ENCODE measurements around the gene NEAT1. TPM values are rescaled to one million over a fixed set of nuclear protein-coding genes. Genes with fewer than 3 reads are reported as not detected.

Gene NEAT1
- total RNA-seq, 1 donor from 2014 or later: 269 TPM

DNA sequence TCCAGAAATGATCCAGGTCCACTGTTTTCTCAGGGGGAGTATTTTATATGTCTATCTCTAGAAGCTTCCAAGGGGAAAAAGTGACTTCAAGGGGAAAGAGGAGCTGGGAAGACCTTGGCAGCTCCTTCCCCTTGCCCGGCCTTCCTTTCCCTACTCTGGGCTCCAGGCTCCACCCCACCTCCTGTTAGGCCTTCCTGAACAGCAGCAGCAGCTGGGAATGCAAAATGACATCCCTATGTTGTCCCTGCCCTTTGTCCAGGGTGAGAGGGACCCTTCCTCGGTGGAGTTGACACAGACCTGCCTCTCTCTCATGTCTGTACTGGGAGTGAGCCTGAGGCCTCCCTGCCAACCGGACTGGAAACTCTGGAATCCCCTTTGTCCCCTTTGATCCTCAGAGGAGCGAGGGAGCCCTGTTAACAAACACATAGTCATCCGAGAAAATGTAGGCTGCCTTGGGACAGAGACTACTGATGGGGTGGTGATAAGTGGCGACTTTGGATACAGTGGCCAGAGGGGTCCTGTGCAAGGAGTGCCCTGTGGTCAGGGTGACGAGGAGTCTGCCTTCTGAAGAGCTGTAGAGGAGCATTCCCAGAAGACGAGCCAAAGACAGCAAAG lies 67.2 kb downstream of the NEAT1 start:
- Mint-ChIP-seq H3K27me3 (ENCODE audit: low read depth) (no peaks in the 10 kb centered on the region), H3K4me1 (peaks cover 87% of the 10 kb centered on the region), H3K9me3 (no peaks in the 10 kb centered on the region), H3K27ac (peak overlapping the region; percentile 100), H3K4me3 (peak overlapping the region; percentile 26), H3K36me3 (no peaks in the 10 kb centered on the region)
- DNase-seq (ENCODE audit: low spot score in 2 of 2, unreplicated experiment in 2 of 2): no peak
- TF ChIP-seq, protein P1, sequence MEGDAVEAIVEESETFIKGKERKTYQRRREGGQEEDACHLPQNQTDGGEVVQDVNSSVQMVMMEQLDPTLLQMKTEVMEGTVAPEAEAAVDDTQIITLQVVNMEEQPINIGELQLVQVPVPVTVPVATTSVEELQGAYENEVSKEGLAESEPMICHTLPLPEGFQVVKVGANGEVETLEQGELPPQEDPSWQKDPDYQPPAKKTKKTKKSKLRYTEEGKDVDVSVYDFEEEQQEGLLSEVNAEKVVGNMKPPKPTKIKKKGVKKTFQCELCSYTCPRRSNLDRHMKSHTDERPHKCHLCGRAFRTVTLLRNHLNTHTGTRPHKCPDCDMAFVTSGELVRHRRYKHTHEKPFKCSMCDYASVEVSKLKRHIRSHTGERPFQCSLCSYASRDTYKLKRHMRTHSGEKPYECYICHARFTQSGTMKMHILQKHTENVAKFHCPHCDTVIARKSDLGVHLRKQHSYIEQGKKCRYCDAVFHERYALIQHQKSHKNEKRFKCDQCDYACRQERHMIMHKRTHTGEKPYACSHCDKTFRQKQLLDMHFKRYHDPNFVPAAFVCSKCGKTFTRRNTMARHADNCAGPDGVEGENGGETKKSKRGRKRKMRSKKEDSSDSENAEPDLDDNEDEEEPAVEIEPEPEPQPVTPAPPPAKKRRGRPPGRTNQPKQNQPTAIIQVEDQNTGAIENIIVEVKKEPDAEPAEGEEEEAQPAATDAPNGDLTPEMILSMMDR (IDR thresholded peaks at IDR 0.05; ENCODE audit: unreplicated experiment): no peak

- H3K36me3 Mint-ChIP-seq: no peaks in the 10 kb centered on the region
- H3K4me3 Mint-ChIP-seq: no peak overlapping the region
- peaks cover 84% of the 10 kb centered on the region for H3K4me1 Mint-ChIP-seq
- peak overlapping the region; percentile 100 for H3K27ac Mint-ChIP-seq
- TF ChIP-seq, protein P1 (IDR thresholded peaks at IDR 0.05; ENCODE audit: unreplicated experiment): no peak
- H3K27me3 Mint-ChIP-seq (ENCODE audit: low read depth): no peaks in the 10 kb centered on the region
- no peaks in the 10 kb centered on the region for H3K9me3 Mint-ChIP-seq
- DNase-seq (ENCODE audit: low spot score in 2 of 2, unreplicated experiment in 2 of 2): no peak
Observed at GRCh38 chr11:65491163-65491465, 68.5 kb downstream of the NEAT1 start.

DNA sequence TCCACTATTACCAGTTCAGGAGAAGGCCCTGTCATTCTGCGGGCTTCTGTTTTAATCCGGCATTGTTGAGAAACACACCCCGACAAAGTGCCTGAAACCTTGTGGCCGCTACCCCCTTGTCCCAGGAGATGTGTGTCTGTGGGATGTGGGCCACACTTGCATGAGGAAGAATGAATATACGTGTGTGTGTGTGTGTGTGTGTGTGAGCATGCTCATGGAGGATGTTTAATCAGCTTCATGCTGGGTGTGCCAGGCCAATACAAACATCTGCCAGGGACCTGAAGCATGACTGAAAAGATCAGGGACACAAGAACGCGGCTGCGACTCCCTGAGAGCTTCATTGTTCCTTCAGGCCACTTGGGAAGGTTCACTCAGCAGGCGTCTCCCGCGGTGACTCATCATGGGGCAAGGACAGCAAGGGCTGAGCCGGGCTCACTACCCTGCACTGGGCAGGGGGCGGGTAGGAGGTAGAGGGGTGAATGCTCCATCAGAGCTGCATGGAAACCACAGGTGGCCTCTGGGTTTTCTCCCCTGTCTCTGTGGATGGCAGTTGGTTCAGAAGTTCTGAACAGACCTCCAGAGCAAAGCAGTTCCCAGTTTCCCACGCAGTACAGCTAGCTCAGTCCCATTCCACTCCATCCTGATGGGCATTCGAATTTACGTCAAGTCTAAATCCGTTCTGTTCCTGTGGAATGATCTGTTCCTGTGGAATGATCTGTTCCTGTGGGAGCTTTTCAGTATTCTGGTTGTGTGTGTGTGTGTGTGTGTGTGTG lies 69.2 kb downstream of the NEAT1 start:
- no peaks in the 10 kb centered on the region for H3K9me3 Mint-ChIP-seq
- TF ChIP-seq, protein P1 (IDR thresholded peaks at IDR 0.05; ENCODE audit: unreplicated experiment): no peak
- H3K27me3 Mint-ChIP-seq (ENCODE audit: low read depth): no peaks in the 10 kb centered on the region
- no peak overlapping the region for H3K4me3 Mint-ChIP-seq
- DNase-seq (ENCODE audit: low spot score in 2 of 2, unreplicated experiment in 2 of 2): no peak
- H3K27ac Mint-ChIP-seq: peak overlapping the region; percentile 100
- no peaks in the 10 kb centered on the region for H3K36me3 Mint-ChIP-seq
- H3K4me1 Mint-ChIP-seq: peaks cover 89% of the 10 kb centered on the region

GRCh38 chr11:65492387-65492636 lies 69.7 kb downstream of the NEAT1 start:
- TF ChIP-seq, protein P1 (IDR thresholded peaks at IDR 0.05; ENCODE audit: unreplicated experiment): no peak
- Mint-ChIP-seq H3K27me3 (ENCODE audit: low read depth) (no peaks in the 10 kb centered on the region), H3K36me3 (no peaks in the 10 kb centered on the region), H3K4me1 (peaks cover 89% of the 10 kb centered on the region), H3K9me3 (no peaks in the 10 kb centered on the region), H3K4me3 (no peak overlapping the region), H3K27ac (peak overlapping the region; percentile 100)
- no peak for DNase-seq (ENCODE audit: low spot score in 2 of 2, unreplicated experiment in 2 of 2)

GRCh38 chr11:65492637-65493366 lies 70.2 kb downstream of the NEAT1 start:
- no peak overlapping the region for H3K4me3 Mint-ChIP-seq
- peak overlapping the region; percentile 100 for H3K27ac Mint-ChIP-seq
- DNase-seq (ENCODE audit: low spot score in 2 of 2, unreplicated experiment in 2 of 2): no peak

More at GRCh38 chr11:65492637-65493366, 70.2 kb downstream of the NEAT1 start:
- H3K36me3 Mint-ChIP-seq: no peaks in the 10 kb centered on the region
- no peaks in the 10 kb centered on the region for H3K9me3 Mint-ChIP-seq
- H3K4me1 Mint-ChIP-seq: peaks cover 87% of the 10 kb centered on the region
- no peaks in the 10 kb centered on the region for H3K27me3 Mint-ChIP-seq (ENCODE audit: low read depth)
- TF ChIP-seq, protein P1 (IDR thresholded peaks at IDR 0.05; ENCODE audit: unreplicated experiment): no peak
